Hepatocyte (in vitro differentiated cells): ENCODE results near the gene UBE2J2. TPM values are rescaled to one million over a fixed set of nuclear protein-coding genes. Genes with fewer than 3 reads are reported as not detected.

Experiments
- DNase-seq: peaks from one replicate; pipeline ENCODE4 v3.0.0-alpha.2; 2016; ENCODE audit warnings: low spot score
- H2AFZ ChIP-seq: fragments of 200-600 bp; sonication (generic); 2 replicates; pipeline ENCODE4 v1.6.0; 2016; ENCODE audit warnings: antibody characterized with exemption, mild to moderate bottlenecking
- H3K27ac ChIP-seq: fragments of 200-600 bp; sonication (generic); 2 replicates; pipeline ENCODE4 v1.5.1; 2016; ENCODE audit warnings: mild to moderate bottlenecking
- H3K27me3 ChIP-seq: fragments of 200-600 bp; sonication (generic); 2 replicates; pipeline ENCODE4 v1.6.1; 2016
- H3K36me3 ChIP-seq: fragments of 200-600 bp; sonication (generic); replicated peaks from 2 replicates; pipeline ENCODE4 v1.5.1; 2016; ENCODE audit warnings: low read depth; ENCODE audit not compliant: insufficient read depth
- H3K4me1 ChIP-seq: fragments of 200-600 bp; sonication (generic); 2 replicates; pipeline ENCODE4 v1.5.1; 2016; ENCODE audit warnings: mild to moderate bottlenecking, moderate library complexity; ENCODE audit not compliant: insufficient read depth
- H3K4me2 ChIP-seq: fragments of 200-600 bp; sonication (generic); 2 replicates; pipeline ENCODE4 v1.6.0; 2016
- H3K4me3 ChIP-seq: fragments of 200-600 bp; sonication (generic); 2 replicates; pipeline ENCODE4 v1.5.1; 2016; ENCODE audit warnings: mild to moderate bottlenecking
- H3K79me2 ChIP-seq: fragments of 200-600 bp; sonication (generic); 2 replicates; pipeline ENCODE4 v1.6.0; 2017; ENCODE audit warnings: mild to moderate bottlenecking
- H3K9me2 ChIP-seq: fragments of 200-600 bp; sonication (generic); replicated peaks from 2 replicates; pipeline ENCODE4 v1.6.0; 2017; ENCODE audit warnings: mild to moderate bottlenecking; ENCODE audit not compliant: insufficient read depth
- H3K9me3 ChIP-seq: fragments of 200-600 bp; sonication (generic); 2 replicates; pipeline ENCODE4 v1.5.1; 2016; ENCODE audit warnings: low read depth, mild to moderate bottlenecking
- H4K20me1 ChIP-seq: fragments of 200-600 bp; sonication (generic); 2 replicates; pipeline ENCODE4 v1.6.0; 2016; ENCODE audit warnings: mild to moderate bottlenecking; ENCODE audit not compliant: insufficient read depth, poor library complexity, severe bottlenecking
- EZH2 ChIP-seq: fragments of 200-600 bp; sonication (generic); IDR thresholded peaks from 2 replicates; pipeline ENCODE4 v1.6.1; 2016; ENCODE audit warnings: antibody characterized with exemption, mild to moderate bottlenecking, borderline replicate concordance
- EZH2phosphoT487 ChIP-seq: fragments of 200-600 bp; sonication (generic); IDR thresholded peaks from one replicate; pipeline ENCODE4 v1.6.1; 2018; ENCODE audit warnings: antibody characterized with exemption, mild to moderate bottlenecking, low read depth, moderate library complexity; ENCODE audit not compliant: unreplicated experiment, severe bottlenecking
- WGBS: methylation state at CpG from one replicate; pipeline ENCODE4 v1.1.6; 2016; ENCODE audit warnings: low lambda C conversion rate; ENCODE audit errors: missing lambda C conversion rate; 5-methylcytosine and 5-hydroxymethylcytosine counted together
- polyA plus RNA-seq: library from polyadenylated mRNA; unstranded; fragments of >200 nt; fragmentation: Nextera tagmentation; extraction: Ambion mirVana; gene quantifications from 2 replicates; pipeline ENCODE4 v1.2.1, GENCODE V29; 2016
- total RNA-seq: library from RNA; depleted of rRNA; stranded (reverse); fragments of >200 nt; gene quantifications from 2 replicates; pipeline ENCODE4 v1.2.3, GENCODE V29; 2014
- TF ChIP-seq, protein P1 (sequence below): fragments of 200-600 bp; sonication (generic); IDR thresholded peaks from 2 replicates; pipeline ENCODE4 v1.5.1; 2016; ENCODE audit warnings: antibody characterized with exemption, mild to moderate bottlenecking; ENCODE audit not compliant: poor library complexity

The UBE2J2 gene
- total and polyA plus RNA-seq, 2 experiments from 2014 or later: 31.7 to 66.7 TPM

DNA sequence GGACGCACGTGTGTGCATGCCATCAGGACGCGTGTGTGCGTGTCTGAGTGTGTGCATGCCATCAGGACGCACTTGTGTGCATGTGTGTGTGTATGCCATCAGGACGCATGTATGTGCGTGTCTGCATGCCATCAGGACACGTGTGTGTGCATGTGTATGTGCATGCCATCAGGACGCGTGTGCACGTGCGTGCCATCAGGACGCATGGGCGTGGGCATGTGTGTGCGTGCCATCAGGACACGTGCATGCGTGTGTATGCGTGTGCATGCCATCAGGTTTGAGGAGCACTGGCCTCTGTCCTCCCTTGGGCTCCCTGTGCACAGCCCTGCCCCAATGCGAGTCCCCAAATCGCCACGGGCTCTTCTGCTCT is 14.6 kb downstream of the UBE2J2 start:
- Histone ChIP-seq H3K27me3 (no peaks in the 10 kb centered on the region), H3K4me2 (no peak overlapping the region), H3K4me1 (no peaks in the 10 kb centered on the region), H3K27ac (no peak overlapping the region), H4K20me1 (peaks cover 9% of the 10 kb centered on the region), H3K9me3 (no peaks in the 10 kb centered on the region), H3K4me3 (no peak overlapping the region), H3K9me2 (no peaks in the 10 kb centered on the region), H3K79me2 (peaks cover 10% of the 10 kb centered on the region), H2AFZ (no peak overlapping the region), H3K36me3 (no peaks in the 10 kb centered on the region)
- DNase-seq: no peak
- WGBS: 98% methylated on average over 22 of the region's 22 CpGs
- TF ChIP-seq EZH2phosphoT487 (no peak), EZH2 (no peak)
- TF ChIP-seq, protein P1, sequence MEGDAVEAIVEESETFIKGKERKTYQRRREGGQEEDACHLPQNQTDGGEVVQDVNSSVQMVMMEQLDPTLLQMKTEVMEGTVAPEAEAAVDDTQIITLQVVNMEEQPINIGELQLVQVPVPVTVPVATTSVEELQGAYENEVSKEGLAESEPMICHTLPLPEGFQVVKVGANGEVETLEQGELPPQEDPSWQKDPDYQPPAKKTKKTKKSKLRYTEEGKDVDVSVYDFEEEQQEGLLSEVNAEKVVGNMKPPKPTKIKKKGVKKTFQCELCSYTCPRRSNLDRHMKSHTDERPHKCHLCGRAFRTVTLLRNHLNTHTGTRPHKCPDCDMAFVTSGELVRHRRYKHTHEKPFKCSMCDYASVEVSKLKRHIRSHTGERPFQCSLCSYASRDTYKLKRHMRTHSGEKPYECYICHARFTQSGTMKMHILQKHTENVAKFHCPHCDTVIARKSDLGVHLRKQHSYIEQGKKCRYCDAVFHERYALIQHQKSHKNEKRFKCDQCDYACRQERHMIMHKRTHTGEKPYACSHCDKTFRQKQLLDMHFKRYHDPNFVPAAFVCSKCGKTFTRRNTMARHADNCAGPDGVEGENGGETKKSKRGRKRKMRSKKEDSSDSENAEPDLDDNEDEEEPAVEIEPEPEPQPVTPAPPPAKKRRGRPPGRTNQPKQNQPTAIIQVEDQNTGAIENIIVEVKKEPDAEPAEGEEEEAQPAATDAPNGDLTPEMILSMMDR: no peak

DNA sequence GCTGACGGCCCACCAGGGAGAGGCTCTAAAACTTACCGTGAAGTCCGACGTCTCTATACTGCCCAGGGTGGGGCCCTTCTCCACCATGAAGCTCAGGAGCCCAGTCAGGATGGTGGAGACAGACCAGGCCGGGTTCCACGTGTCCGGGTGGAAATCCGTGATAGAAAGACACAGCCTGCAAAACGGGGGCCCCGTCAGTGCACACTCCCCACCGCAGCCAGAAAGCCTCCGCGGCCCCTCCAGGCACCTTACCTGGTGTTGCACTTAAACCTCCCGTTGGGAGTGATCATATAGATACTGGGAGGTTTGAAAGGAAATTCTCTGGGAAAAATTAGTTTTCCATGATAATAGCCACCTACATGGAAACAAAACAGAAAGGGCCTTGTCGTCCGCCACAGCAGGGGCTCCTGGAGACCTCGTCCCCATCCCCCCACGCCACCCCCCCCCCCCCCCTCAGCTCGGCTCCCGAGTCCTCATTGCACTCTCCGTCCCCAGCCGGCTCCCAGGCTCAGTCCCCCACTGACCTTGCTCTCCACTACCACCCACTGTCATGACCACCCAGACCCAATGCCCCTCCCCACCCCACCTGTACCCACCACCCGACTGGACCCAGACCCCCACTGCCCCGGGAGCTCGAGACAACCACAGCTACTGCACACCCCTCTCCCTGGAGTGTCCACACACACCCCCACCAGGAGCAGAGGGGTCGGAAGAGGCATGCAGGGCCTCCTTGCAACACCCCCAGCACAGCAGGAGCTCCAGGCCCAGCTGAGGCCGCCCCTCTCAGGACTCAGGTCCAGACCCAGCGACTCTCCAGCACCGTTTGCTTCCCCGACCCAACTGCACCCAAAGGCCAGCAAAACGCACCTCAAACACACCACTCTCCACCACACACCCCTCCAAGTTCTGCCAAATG is 16.4 kb downstream of the UBE2J2 start:
- H3K36me3 ChIP-seq: no peaks in the 10 kb centered on the region
- H3K79me2 ChIP-seq: peaks cover 2% of the 10 kb centered on the region
- WGBS: 94% methylated on average over 27 of the region's 31 CpGs
- H4K20me1 ChIP-seq: no peaks in the 10 kb centered on the region
- no peak for DNase-seq
- no peaks in the 10 kb centered on the region for H3K27me3 ChIP-seq
- H3K4me2 ChIP-seq: no peak overlapping the region
- no peak overlapping the region for H3K4me3 ChIP-seq
- H3K4me1 ChIP-seq: no peaks in the 10 kb centered on the region
- no peaks in the 10 kb centered on the region for H3K9me2 ChIP-seq
- H2AFZ ChIP-seq: no peak overlapping the region
- no peak for TF ChIP-seq EZH2
- TF ChIP-seq, protein P1: no peak
- TF ChIP-seq EZH2phosphoT487: no peak
- no peaks in the 10 kb centered on the region for H3K9me3 ChIP-seq
- H3K27ac ChIP-seq: no peak overlapping the region

DNA sequence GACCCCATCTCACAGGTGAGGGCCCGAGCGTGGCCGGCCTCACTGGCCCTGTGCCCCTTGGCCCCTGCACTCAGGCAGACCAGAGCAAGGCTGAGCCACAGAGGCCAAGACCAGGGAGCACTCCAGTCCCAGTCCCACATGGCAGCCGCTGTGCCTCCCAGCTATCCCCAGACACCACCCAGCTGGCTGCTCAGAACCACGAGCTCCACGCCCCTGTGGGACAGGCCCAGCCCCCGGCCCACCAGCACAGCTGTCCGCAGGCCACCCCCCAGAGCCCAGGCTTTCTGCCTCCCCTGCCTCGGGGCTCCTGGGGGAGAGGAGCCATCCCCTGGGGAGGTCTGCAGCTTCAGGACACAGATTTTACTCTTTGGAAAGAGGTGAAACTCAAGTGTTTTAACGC is 18.0 kb downstream of the UBE2J2 start:
- Histone ChIP-seq H3K9me2 (no peaks in the 10 kb centered on the region), H2AFZ (no peak overlapping the region), H3K4me3 (no peak overlapping the region), H3K27ac (no peak overlapping the region), H3K4me1 (no peaks in the 10 kb centered on the region), H3K79me2 (peaks cover 2% of the 10 kb centered on the region), H3K36me3 (no peaks in the 10 kb centered on the region), H3K4me2 (no peak overlapping the region), H3K9me3 (no peaks in the 10 kb centered on the region), H3K27me3 (no peaks in the 10 kb centered on the region), H4K20me1 (no peaks in the 10 kb centered on the region)
- WGBS: 98% methylated on average over 8 of the region's 10 CpGs
- no peak for DNase-seq
- TF ChIP-seq EZH2phosphoT487 (no peak), EZH2 (no peak)
- TF ChIP-seq, protein P1: no peak
